GM21423 (cell line): ENCODE measurements around the gene CACNB4.

Source experiments
- ATAC-seq: cut with Tn5 transposase; IDR thresholded peaks from one replicate; pipeline ENCODE4 v1.9.1; 2021; ENCODE audit warnings: mild to moderate bottlenecking, moderate library complexity; ENCODE audit not compliant: unreplicated experiment

Gene CACNB4

GRCh38 chr2:151977631-151978030 is 121.2 kb downstream of the CACNB4 start:
- no peak for ATAC-seq

GRCh38 chr2:151976945-151977353 is 121.9 kb downstream of the CACNB4 start:
- peak; percentile 84 for ATAC-seq

- ATAC-seq, result no peak
Measured at GRCh38 chr2:151975460-151976414, 123.1 kb downstream of the CACNB4 start.

- no peak for ATAC-seq
Measured at GRCh38 chr2:151974988-151975387, 123.9 kb downstream of the CACNB4 start.

- no peak for ATAC-seq
Measured at GRCh38 chr2:151973901-151974199, 125.0 kb downstream of the CACNB4 start.

GRCh38 chr2:151973013-151973900 is 125.6 kb downstream of the CACNB4 start:
- no peak for ATAC-seq

GRCh38 chr2:151972241-151973012 is 126.4 kb downstream of the CACNB4 start:
- no peak for ATAC-seq

GRCh38 chr2:151971301-151972051 is 127.4 kb downstream of the CACNB4 start:
- ATAC-seq, result no peak

- no peak for ATAC-seq
Measured at GRCh38 chr2:151968770-151969470, 129.9 kb downstream of the CACNB4 start.

- ATAC-seq, result no peak
Measured at GRCh38 chr2:151967829-151968722, 130.8 kb downstream of the CACNB4 start.

GRCh38 chr2:151965884-151966283 is 133.0 kb downstream of the CACNB4 start:
- no peak for ATAC-seq

GRCh38 chr2:151961558-151961957 is 137.3 kb downstream of the CACNB4 start:
- no peak for ATAC-seq

- no peak for ATAC-seq
Measured at GRCh38 chr2:151959238-151959637, 139.6 kb downstream of the CACNB4 start.

GRCh38 chr2:151953467-151953866 is 145.4 kb downstream of the CACNB4 start:
- no peak for ATAC-seq

GRCh38 chr2:151952691-151953456 is 146.0 kb downstream of the CACNB4 start:
- no peak for ATAC-seq

- peak; percentile 38 for ATAC-seq
Measured at GRCh38 chr2:151947813-151948165, 151.1 kb downstream of the CACNB4 start.

GRCh38 chr2:151946899-151947812 is 151.7 kb downstream of the CACNB4 start:
- peak; percentile 72 for ATAC-seq
